ENCODE measurements around the gene KDM2A.

The KDM2A gene

GRCh38 chr11:67304511-67305113 lies 185.5 kb downstream of the KDM2A start:
- no peak for DNase-seq (ENCODE audit: insufficient read length, low spot score)
- no peak for FAIRE-seq
- TF ChIP-seq POU2F2 (IDR thresholded peaks at IDR 0.05; ENCODE audit: low read depth, low read length) (no peak), TAF1 (IDR thresholded peaks at IDR 0.05; ENCODE audit: low read depth, low read length) (no peak), SPI1 (IDR thresholded peaks at IDR 0.05; ENCODE audit: low read depth, low read length) (no peak)

- FAIRE-seq, result no peak
- no peak for DNase-seq (ENCODE audit: insufficient read length, low spot score)
- TF ChIP-seq PAX5 (IDR thresholded peaks at IDR 0.05; ENCODE audit: insufficient read depth, low read length, severe bottlenecking) (no peak), POLR2AphosphoS5 (IDR thresholded peaks at IDR 0.05; ENCODE audit: low read depth, low read length) (no peak), POU2F2 (IDR thresholded peaks at IDR 0.05; ENCODE audit: low read depth, low read length) (no peak), TAF1 (IDR thresholded peaks at IDR 0.05; ENCODE audit: low read depth, low read length) (no peak), POLR2A (IDR thresholded peaks at IDR 0.05; ENCODE audit: low read depth, low read length) (no peak), SPI1 (IDR thresholded peaks at IDR 0.05; ENCODE audit: low read depth, low read length) (no peak)
Observed at GRCh38 chr11:67306769-67307544, 187.9 kb downstream of the KDM2A start.

- FAIRE-seq, result no peak
- no peak for DNase-seq (ENCODE audit: insufficient read length, low spot score)
- TF ChIP-seq POU2F2 (IDR thresholded peaks at IDR 0.05; ENCODE audit: low read depth, low read length), result no peak
- no peak for TF ChIP-seq SPI1 (IDR thresholded peaks at IDR 0.05; ENCODE audit: low read depth, low read length)
- no peak for TF ChIP-seq PAX5 (IDR thresholded peaks at IDR 0.05; ENCODE audit: insufficient read depth, low read length, severe bottlenecking)
- no peak for TF ChIP-seq POLR2A (IDR thresholded peaks at IDR 0.05; ENCODE audit: low read depth, low read length)
- no peak for TF ChIP-seq POLR2AphosphoS5 (IDR thresholded peaks at IDR 0.05; ENCODE audit: low read depth, low read length)
Observed at GRCh38 chr11:67307545-67308001, 188.5 kb downstream of the KDM2A start.
